C4-2B (cell line): Measurements from ENCODE around the gene FIZ1.

Experiments
- H3K27ac ChIP-seq: fragments of 450-650 bp; 2 replicates; pipeline ENCODE4 v1.5.1; 2017
- ZFX ChIP-seq: fragments of 450-650 bp; IDR thresholded peaks from 2 replicates; pipeline ENCODE4 v1.6.1; 2017
- TF ChIP-seq, protein P1 (sequence below): fragments of 450-650 bp; conservative IDR thresholded peaks from 2 replicates; pipeline ENCODE4 v1.5.1; 2017; ENCODE audit warnings: mild to moderate bottlenecking

Gene FIZ1, protein sequence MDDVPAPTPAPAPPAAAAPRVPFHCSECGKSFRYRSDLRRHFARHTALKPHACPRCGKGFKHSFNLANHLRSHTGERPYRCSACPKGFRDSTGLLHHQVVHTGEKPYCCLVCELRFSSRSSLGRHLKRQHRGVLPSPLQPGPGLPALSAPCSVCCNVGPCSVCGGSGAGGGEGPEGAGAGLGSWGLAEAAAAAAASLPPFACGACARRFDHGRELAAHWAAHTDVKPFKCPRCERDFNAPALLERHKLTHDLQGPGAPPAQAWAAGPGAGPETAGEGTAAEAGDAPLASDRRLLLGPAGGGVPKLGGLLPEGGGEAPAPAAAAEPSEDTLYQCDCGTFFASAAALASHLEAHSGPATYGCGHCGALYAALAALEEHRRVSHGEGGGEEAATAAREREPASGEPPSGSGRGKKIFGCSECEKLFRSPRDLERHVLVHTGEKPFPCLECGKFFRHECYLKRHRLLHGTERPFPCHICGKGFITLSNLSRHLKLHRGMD

DNA sequence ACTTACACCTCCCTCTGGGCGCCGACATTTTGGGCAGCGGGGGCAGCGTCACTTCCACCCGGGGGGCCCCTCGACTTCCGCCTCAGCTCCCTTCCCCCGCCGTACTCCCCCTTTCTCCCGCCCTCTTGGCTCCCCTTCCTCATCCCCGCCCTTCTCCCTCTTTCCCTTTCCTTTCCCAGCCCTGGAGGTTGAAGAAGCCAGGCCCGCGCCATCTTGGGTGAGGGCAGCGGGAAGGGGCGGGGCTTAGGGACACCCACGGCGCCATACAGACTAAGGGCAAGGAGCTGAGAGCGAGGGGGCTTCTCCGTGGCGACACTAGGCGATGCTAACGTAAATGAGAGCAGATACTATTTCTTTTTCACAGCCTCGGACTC is at the start of gene FIZ1:
FIZ1 (minus strand) TSS at position 50 of the 374 bp plus-strand sequence. CDS start 1,652 bp downstream, outside the sequence.
- TF ChIP-seq, protein P1, sequence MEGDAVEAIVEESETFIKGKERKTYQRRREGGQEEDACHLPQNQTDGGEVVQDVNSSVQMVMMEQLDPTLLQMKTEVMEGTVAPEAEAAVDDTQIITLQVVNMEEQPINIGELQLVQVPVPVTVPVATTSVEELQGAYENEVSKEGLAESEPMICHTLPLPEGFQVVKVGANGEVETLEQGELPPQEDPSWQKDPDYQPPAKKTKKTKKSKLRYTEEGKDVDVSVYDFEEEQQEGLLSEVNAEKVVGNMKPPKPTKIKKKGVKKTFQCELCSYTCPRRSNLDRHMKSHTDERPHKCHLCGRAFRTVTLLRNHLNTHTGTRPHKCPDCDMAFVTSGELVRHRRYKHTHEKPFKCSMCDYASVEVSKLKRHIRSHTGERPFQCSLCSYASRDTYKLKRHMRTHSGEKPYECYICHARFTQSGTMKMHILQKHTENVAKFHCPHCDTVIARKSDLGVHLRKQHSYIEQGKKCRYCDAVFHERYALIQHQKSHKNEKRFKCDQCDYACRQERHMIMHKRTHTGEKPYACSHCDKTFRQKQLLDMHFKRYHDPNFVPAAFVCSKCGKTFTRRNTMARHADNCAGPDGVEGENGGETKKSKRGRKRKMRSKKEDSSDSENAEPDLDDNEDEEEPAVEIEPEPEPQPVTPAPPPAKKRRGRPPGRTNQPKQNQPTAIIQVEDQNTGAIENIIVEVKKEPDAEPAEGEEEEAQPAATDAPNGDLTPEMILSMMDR: no peak
- no peak; the same call in 1 of the 2 replicates for TF ChIP-seq ZFX
- peak within 1 kb of the TSS; percentile 91 for H3K27ac ChIP-seq

- TF ChIP-seq, protein P1: no peak
- no peak for TF ChIP-seq ZFX
Observed at GRCh38 chr19:55648585-55649267, 49.4 kb upstream of the FIZ1 start.

GRCh38 chr19:55647732-55648584 is 48.6 kb upstream of the FIZ1 start, which contains the start of gene CCDC106:
TSS of gene CCDC106 (plus strand) at chr19:55648212. CDS start at chr19:55649047, 835 bp downstream.
- TF ChIP-seq, protein P1: no peak
- 0 out of 2 replicates have a peak, but pooled peaks have one; percentile 26 for TF ChIP-seq ZFX
- H3K27ac ChIP-seq: peak within 1 kb of the TSS; percentile 91

More at GRCh38 chr19:55648585-55649267, 49.4 kb upstream of the FIZ1 start:
- H3K27ac ChIP-seq: peak overlapping the region; percentile 91

- TF ChIP-seq ZFX: no peak
- TF ChIP-seq, protein P1: no peak
- peak overlapping the region; percentile 91 for H3K27ac ChIP-seq
Observed at GRCh38 chr19:55646889-55647731, 47.8 kb upstream of the FIZ1 start.

DNA sequence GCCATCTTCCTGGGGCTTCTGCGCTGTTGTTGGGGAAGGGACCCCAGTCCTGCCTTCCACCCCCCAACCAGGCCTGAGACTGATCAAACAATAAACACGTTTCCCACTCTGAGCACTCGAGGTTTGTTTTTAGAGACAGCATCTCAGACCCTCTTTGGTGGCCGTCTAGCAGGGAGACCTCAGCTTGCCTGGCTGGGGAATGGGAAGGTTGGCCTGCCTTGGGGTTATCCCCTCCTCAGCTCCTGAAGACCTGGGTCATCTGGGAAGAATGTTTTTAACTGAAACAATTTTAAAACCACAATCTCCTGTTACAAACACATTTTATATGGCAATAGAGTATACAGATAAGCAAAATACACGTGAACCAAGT is 46.2 kb upstream of the FIZ1 start:
- no peak for TF ChIP-seq ZFX
- TF ChIP-seq, protein P1: no peak
- H3K27ac ChIP-seq: no peak overlapping the region

GRCh38 chr19:55644842-55645511 is 45.7 kb upstream of the FIZ1 start:
- no peak for TF ChIP-seq ZFX
- TF ChIP-seq, protein P1: no peak
- H3K27ac ChIP-seq: no peak overlapping the region; the same call in 1 of the 2 replicates
